ENCODE measurements around the gene GOSR1.
"Not testable (repeated sequence)": the region's sequence is repeated elsewhere in the genome, so short reads cannot be mapped to it uniquely, and the experiment has no call there.

GOSR1 gene

DNA sequence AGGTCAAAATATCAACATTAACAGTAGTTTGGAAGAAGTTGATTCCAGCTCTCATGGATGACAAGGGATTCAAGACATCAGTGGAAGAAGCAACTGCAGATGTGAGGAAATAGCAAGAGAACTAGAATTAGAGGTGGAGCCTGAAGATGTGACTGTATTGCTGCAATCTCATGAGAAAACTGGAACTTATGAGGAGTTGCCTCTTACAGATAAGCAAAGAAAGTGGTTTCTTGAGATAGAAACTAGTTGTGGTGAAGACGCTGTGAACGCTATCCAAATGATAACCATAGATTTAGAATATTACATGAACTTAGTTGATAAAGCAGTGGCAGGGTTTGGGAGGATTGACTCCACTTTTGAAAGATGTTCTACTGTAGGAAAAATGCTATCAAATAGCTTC is 67.8 kb downstream of the GOSR1 start:
- TF ChIP-seq CTCF (conservative IDR thresholded peaks at IDR 0.05; ENCODE audit: low read length) = no peak
- no peak for DNase-seq (ENCODE audit: low read depth)
- H3K4me3 ChIP-seq (ENCODE audit: low read length) = no peak overlapping the region

- no peak for DNase-seq (ENCODE audit: low read depth)
- no peak for TF ChIP-seq CTCF (conservative IDR thresholded peaks at IDR 0.05; ENCODE audit: low read length)
- H3K4me3 ChIP-seq (ENCODE audit: low read length) = no peak overlapping the region
Observed at GRCh38 chr17:30547778-30548573, 70.8 kb downstream of the GOSR1 start.

DNA sequence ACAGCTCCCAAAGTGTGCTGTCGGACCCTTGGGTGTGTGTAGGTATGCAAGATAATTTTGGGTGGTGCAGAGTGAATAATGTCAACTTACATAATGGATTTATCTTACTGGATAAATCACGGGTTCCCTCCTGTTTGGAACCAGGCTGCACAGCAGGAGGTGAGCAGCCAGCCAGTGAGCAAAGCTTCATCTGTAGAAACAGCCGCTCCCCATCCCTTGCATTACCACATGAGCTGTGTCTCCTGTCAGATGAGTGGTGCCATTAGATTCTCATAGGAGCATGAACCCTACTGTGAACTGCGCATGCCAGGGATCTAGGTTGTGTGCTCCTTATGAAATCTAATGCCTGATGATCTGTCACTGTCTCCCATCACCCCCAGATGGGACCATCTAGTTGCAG is 72.0 kb downstream of the GOSR1 start:
- DNase-seq (ENCODE audit: low read depth); H3K4me3 ChIP-seq (ENCODE audit: low read length): not testable (repeated sequence)

- DNase-seq (ENCODE audit: low read depth) = no peak
- no peak overlapping the region for H3K4me3 ChIP-seq (ENCODE audit: low read length)
- no peak for TF ChIP-seq CTCF (conservative IDR thresholded peaks at IDR 0.05; ENCODE audit: low read length)
Observed at GRCh38 chr17:30549864-30550511, 72.8 kb downstream of the GOSR1 start.

- TF ChIP-seq CTCF (conservative IDR thresholded peaks at IDR 0.05; ENCODE audit: low read length) = no peak
- peak; percentile 13 for DNase-seq (ENCODE audit: low read depth)
- no peak overlapping the region for H3K4me3 ChIP-seq (ENCODE audit: low read length)
Observed at GRCh38 chr17:30550512-30551273, 73.5 kb downstream of the GOSR1 start.

DNA sequence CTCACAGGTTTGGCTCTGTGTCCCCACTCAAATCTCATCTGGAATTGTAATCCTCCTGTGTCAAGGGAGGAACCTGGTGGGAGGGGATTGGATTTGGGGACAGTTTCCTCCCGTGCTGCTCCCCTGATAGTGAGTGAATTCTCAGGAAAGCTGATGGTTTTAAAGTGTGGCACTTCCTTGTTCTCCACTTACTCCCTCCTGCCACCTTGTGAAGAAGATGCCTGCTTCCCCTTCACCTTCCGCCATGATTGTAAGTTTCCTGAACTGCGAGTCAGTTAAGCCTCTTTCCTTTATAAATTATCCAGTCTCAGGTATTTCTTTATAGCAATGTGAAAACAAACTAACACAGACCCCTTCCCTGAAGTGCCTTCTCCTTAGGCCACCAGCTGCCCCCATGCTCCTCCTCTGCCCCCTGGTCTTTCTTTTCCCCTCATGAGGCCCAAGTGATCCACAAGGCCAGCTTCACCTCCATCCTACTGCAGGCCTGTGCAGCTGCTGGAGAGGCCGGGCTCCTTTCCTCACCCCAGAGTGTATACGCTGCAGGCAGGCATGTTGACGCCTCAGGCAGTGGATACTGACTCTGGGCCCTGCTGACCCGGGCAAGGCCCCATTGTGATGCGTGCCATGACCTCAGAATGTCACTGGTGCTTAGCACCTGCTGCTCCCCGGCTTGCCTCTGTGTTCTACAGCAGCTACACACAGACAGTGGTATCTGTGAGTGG is 74.2 kb downstream of the GOSR1 start:
- not testable (repeated sequence) for H3K4me3 ChIP-seq (ENCODE audit: low read length); DNase-seq (ENCODE audit: low read depth)

DNA sequence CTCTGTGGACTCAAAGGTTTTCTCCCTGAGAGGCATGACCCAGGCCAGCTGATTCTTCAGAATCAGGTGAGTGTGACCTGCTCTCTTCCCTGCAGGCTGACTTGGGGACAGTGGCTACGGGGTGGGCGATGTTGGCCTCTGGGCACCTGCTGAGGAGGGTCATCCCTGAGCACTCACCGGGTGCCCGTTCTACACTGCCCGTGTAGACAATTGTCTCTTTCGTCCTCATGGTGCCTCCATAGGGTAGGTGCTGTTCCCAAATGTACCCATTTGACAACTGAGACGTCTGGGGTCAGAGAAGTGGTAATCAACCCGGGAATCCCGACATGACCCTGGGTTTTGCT is 74.8 kb downstream of the GOSR1 start:
- no peak for DNase-seq (ENCODE audit: low read depth)
- no peak for TF ChIP-seq CTCF (conservative IDR thresholded peaks at IDR 0.05; ENCODE audit: low read length)
- no peak overlapping the region for H3K4me3 ChIP-seq (ENCODE audit: low read length)

Data from AG10803 (cell line).